ENCODE data around the gene SFRP2.

SFRP2 gene

GRCh38 chr4:153758688-153759406 lies 30.0 kb downstream of the SFRP2 start:
- Histone ChIP-seq H3K9me3 (ENCODE audit: insufficient read depth, low read length, severe bottlenecking) (no peaks in the 10 kb centered on the region), H3K4me2 (ENCODE audit: insufficient read depth, low read length) (no peak overlapping the region), H3K27ac (ENCODE audit: low read length) (no peak overlapping the region), H3K36me3 (ENCODE audit: insufficient read depth, low read length) (no peaks in the 10 kb centered on the region), H3K9ac (ENCODE audit: low read depth, low read length) (no peak overlapping the region), H3K4me3 (ENCODE audit: low read depth in 1 of 2, low read length in 2 of 2) (no peak overlapping the region), H2AFZ (ENCODE audit: low read depth, low read length) (no peak overlapping the region), H3K79me2 (ENCODE audit: insufficient read depth, low read length) (no peaks in the 10 kb centered on the region), H4K20me1 (ENCODE audit: insufficient read depth, low read length) (no peaks in the 10 kb centered on the region), H3K4me1 (ENCODE audit: insufficient read depth, low read length) (no peaks in the 10 kb centered on the region), H3K27me3 (ENCODE audit: insufficient read depth, low read length, poor library complexity) (no peaks in the 10 kb centered on the region)
- ATAC-seq (ENCODE audit: insufficient read depth, low read depth) = no peak
- DNase-seq = no peak
- TF ChIP-seq, protein P1, sequence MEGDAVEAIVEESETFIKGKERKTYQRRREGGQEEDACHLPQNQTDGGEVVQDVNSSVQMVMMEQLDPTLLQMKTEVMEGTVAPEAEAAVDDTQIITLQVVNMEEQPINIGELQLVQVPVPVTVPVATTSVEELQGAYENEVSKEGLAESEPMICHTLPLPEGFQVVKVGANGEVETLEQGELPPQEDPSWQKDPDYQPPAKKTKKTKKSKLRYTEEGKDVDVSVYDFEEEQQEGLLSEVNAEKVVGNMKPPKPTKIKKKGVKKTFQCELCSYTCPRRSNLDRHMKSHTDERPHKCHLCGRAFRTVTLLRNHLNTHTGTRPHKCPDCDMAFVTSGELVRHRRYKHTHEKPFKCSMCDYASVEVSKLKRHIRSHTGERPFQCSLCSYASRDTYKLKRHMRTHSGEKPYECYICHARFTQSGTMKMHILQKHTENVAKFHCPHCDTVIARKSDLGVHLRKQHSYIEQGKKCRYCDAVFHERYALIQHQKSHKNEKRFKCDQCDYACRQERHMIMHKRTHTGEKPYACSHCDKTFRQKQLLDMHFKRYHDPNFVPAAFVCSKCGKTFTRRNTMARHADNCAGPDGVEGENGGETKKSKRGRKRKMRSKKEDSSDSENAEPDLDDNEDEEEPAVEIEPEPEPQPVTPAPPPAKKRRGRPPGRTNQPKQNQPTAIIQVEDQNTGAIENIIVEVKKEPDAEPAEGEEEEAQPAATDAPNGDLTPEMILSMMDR (IDR thresholded peaks at IDR 0.05; ENCODE audit: borderline replicate concordance, extremely low read depth, low read length, poor library complexity, severe bottlenecking) = no peak
- TF ChIP-seq EZH2 (IDR thresholded peaks at IDR 0.05; ENCODE audit: borderline replicate concordance, low read depth, low read length, severe bottlenecking) = no peak

DNA sequence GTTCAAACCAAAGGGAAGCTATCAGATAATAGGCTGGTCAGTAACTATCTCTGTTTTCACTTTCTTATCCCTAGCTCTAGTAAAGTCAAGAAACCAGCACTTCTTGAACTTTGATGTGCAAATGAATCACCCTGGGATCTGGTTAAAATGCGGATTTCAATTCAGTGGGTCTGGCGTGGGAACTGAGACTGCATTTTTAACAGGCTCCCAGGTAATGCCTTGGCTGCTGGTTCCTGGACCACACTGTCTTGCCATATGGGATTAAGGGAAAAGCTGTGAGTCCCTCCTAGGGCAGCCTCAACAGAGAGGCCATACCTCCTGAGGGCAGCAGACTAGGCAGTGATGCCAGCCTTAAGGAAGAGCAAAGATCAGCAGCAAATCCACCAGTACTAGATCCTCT lies 30.7 kb downstream of the SFRP2 start:
- Histone ChIP-seq H4K20me1 (ENCODE audit: insufficient read depth, low read length) (no peaks in the 10 kb centered on the region), H3K36me3 (ENCODE audit: insufficient read depth, low read length) (no peaks in the 10 kb centered on the region), H3K27me3 (ENCODE audit: insufficient read depth, low read length, poor library complexity) (no peaks in the 10 kb centered on the region), H3K4me2 (ENCODE audit: insufficient read depth, low read length) (no peak overlapping the region), H3K27ac (ENCODE audit: low read length) (no peak overlapping the region), H3K4me1 (ENCODE audit: insufficient read depth, low read length) (no peaks in the 10 kb centered on the region), H3K4me3 (ENCODE audit: low read depth in 1 of 2, low read length in 2 of 2) (no peak overlapping the region), H3K9me3 (ENCODE audit: insufficient read depth, low read length, severe bottlenecking) (no peaks in the 10 kb centered on the region), H3K9ac (ENCODE audit: low read depth, low read length) (no peak overlapping the region), H3K79me2 (ENCODE audit: insufficient read depth, low read length) (no peaks in the 10 kb centered on the region), H2AFZ (ENCODE audit: low read depth, low read length) (no peak overlapping the region)
- ATAC-seq (ENCODE audit: insufficient read depth, low read depth) = no peak
- no peak for DNase-seq
- TF ChIP-seq EZH2 (IDR thresholded peaks at IDR 0.05; ENCODE audit: borderline replicate concordance, low read depth, low read length, severe bottlenecking) = no peak
- TF ChIP-seq, protein P1 (IDR thresholded peaks at IDR 0.05; ENCODE audit: borderline replicate concordance, extremely low read depth, low read length, poor library complexity, severe bottlenecking) = no peak

DNA sequence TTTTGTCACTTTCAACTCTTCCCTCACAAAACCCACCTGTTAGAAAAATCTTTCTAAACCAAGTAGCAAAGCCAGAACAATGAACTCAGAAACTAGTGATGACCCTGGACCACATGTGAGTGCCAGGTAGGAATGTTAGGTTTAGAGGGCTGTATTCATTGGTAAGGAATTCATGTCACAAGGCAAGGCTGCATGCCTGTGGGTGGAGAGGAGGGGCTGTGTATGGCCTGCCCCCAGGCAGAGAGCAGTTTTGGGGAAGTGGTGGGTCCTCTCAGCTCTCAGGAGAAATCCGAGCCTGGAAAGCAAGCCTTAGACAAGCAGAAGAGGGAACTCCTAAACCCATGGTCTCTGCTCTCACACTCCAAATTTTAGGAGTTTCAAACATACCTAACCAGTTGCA lies 31.5 kb downstream of the SFRP2 start:
- Histone ChIP-seq H2AFZ (ENCODE audit: low read depth, low read length) (no peak overlapping the region), H3K4me3 (ENCODE audit: low read depth in 1 of 2, low read length in 2 of 2) (no peak overlapping the region), H3K4me2 (ENCODE audit: insufficient read depth, low read length) (no peak overlapping the region), H3K27me3 (ENCODE audit: insufficient read depth, low read length, poor library complexity) (no peaks in the 10 kb centered on the region), H3K9ac (ENCODE audit: low read depth, low read length) (no peak overlapping the region), H3K79me2 (ENCODE audit: insufficient read depth, low read length) (no peaks in the 10 kb centered on the region), H3K36me3 (ENCODE audit: insufficient read depth, low read length) (no peaks in the 10 kb centered on the region), H3K9me3 (ENCODE audit: insufficient read depth, low read length, severe bottlenecking) (no peaks in the 10 kb centered on the region), H3K27ac (ENCODE audit: low read length) (no peak overlapping the region), H4K20me1 (ENCODE audit: insufficient read depth, low read length) (no peaks in the 10 kb centered on the region), H3K4me1 (ENCODE audit: insufficient read depth, low read length) (no peaks in the 10 kb centered on the region)
- no peak for DNase-seq
- no peak for ATAC-seq (ENCODE audit: insufficient read depth, low read depth)
- TF ChIP-seq EZH2 (IDR thresholded peaks at IDR 0.05; ENCODE audit: borderline replicate concordance, low read depth, low read length, severe bottlenecking) = no peak
- TF ChIP-seq, protein P1 (IDR thresholded peaks at IDR 0.05; ENCODE audit: borderline replicate concordance, extremely low read depth, low read length, poor library complexity, severe bottlenecking) = no peak
